ENCODE measurements around the gene CTNNA3. TPM values are rescaled to one million over a fixed set of nuclear protein-coding genes. Genes with fewer than 3 reads are reported as not detected.

The CTNNA3 gene
- total RNA-seq, 2 donors from 2014 or later, result 3.2 to 7.2 TPM

DNA sequence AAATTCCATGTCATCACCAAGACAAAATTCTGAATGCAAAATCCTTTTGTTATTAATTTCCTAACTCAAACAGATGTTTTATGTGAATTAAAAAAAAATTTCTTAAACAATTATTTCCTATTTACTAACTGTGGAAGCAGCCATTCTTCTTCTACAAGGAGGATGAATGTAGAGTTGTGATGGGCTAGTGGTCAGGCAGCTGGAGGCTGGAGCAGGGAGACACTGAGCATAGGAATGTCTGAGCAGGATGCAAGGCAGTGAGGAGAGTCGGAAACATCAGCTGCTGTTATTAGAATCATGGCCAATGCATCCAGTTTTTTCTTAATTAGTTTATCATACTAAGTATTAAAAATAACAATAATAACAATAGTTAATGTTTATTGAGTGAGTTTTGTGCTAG lies 872.7 kb downstream of the CTNNA3 start:
- Mint-ChIP-seq H3K27ac (no peak overlapping the region), H3K36me3 (ENCODE audit: low read depth) (no peaks in the 10 kb centered on the region), H3K9me3 (no peaks in the 10 kb centered on the region), H3K4me1 (peaks cover 7% of the 10 kb centered on the region), H3K4me3 (no peak overlapping the region), H3K27me3 (ENCODE audit: insufficient read depth) (no peaks in the 10 kb centered on the region)
- H3K36me3 ChIP-seq (ENCODE audit: control insufficient read depth, insufficient read depth, low read length), result no peaks in the 10 kb centered on the region
- no peak overlapping the region for H3K9ac ChIP-seq (ENCODE audit: extremely low read depth, low read length, poor library complexity, severe bottlenecking)
- H3K4me1 ChIP-seq (ENCODE audit: control insufficient read depth, insufficient read depth, low read length), result peaks cover 5% of the 10 kb centered on the region
- no peak overlapping the region for H3K4me3 ChIP-seq (ENCODE audit: low read length)
- H3K27ac ChIP-seq (ENCODE audit: low read depth, low read length), result no peak overlapping the region
- H3K27me3 ChIP-seq (ENCODE audit: control insufficient read depth, insufficient read depth, low read length, poor library complexity, severe bottlenecking), result no peaks in the 10 kb centered on the region
- TF ChIP-seq, protein P1, sequence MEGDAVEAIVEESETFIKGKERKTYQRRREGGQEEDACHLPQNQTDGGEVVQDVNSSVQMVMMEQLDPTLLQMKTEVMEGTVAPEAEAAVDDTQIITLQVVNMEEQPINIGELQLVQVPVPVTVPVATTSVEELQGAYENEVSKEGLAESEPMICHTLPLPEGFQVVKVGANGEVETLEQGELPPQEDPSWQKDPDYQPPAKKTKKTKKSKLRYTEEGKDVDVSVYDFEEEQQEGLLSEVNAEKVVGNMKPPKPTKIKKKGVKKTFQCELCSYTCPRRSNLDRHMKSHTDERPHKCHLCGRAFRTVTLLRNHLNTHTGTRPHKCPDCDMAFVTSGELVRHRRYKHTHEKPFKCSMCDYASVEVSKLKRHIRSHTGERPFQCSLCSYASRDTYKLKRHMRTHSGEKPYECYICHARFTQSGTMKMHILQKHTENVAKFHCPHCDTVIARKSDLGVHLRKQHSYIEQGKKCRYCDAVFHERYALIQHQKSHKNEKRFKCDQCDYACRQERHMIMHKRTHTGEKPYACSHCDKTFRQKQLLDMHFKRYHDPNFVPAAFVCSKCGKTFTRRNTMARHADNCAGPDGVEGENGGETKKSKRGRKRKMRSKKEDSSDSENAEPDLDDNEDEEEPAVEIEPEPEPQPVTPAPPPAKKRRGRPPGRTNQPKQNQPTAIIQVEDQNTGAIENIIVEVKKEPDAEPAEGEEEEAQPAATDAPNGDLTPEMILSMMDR (conservative IDR thresholded peaks at IDR 0.05), result no peak
- 86% methylated on average over 1 of the region's 1 CpG; no CpG with 5 or more reads in 1 of the 2 experiments for WGBS, 2 experiments (ENCODE audit: insufficient coverage in 1 of 2, insufficient read length in 1 of 2)
- no peak for DNase-seq
- H3K9me3 ChIP-seq (ENCODE audit: control insufficient read depth, low read length), result no peaks in the 10 kb centered on the region

DNA sequence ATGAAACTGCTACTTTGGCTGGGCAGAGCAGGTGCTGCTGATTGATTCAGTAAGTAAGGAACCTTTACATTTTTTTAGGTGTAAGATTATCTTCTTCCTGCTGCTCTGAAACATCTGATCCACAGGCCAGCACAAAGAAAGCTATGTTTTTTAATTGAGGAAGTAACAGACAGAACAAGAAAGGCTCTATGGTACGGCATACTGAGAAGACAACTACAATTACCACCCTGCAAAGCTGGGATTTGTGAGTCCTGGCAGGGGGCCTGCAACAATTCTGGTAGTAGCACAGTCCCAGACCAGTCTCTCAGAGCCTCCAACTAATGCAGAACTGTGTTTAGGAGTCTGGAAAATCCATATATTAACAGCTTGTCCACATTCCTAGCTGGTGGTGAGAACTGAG lies 873.2 kb downstream of the CTNNA3 start:
- no peak overlapping the region for H3K9ac ChIP-seq (ENCODE audit: extremely low read depth, low read length, poor library complexity, severe bottlenecking)
- H3K4me3 ChIP-seq (ENCODE audit: low read length), result no peak overlapping the region
- Mint-ChIP-seq H3K27ac (no peak overlapping the region), H3K36me3 (ENCODE audit: low read depth) (no peaks in the 10 kb centered on the region), H3K9me3 (no peaks in the 10 kb centered on the region), H3K4me3 (no peak overlapping the region), H3K4me1 (peaks cover 7% of the 10 kb centered on the region), H3K27me3 (ENCODE audit: insufficient read depth) (no peaks in the 10 kb centered on the region)
- H3K27me3 ChIP-seq (ENCODE audit: control insufficient read depth, insufficient read depth, low read length, poor library complexity, severe bottlenecking), result no peaks in the 10 kb centered on the region
- H3K36me3 ChIP-seq (ENCODE audit: control insufficient read depth, insufficient read depth, low read length), result no peaks in the 10 kb centered on the region
- H3K4me1 ChIP-seq (ENCODE audit: control insufficient read depth, insufficient read depth, low read length), result peaks cover 5% of the 10 kb centered on the region
- no peaks in the 10 kb centered on the region for H3K9me3 ChIP-seq (ENCODE audit: control insufficient read depth, low read length)
- peak overlapping the region; percentile 70 for H3K27ac ChIP-seq (ENCODE audit: low read depth, low read length)
- WGBS, 2 experiments (ENCODE audit: insufficient coverage in 1 of 2, insufficient read length in 1 of 2), result 58% methylated on average over 1 of the region's 1 CpG; no CpG with 5 or more reads in 1 of the 2 experiments
- TF ChIP-seq, protein P1 (conservative IDR thresholded peaks at IDR 0.05), result no peak
- peak; percentile 67 for DNase-seq

DNA sequence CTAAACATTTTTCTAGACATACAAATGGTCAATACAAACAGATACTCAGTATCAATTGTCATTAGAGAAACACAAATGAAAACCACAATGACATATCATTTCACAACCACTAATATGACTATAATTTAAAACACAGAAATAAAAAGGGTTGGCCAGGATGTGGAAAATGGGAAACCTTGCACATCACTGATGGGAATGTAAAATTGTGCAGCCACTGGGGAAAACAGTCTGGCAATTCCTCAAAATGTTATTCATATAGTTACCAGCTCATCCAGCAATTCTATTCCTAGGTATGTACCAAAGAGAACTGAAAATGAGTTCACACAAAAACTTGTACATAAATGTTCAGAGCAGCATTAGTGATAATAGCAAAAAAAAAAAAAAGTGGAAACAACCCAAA lies 876.3 kb downstream of the CTNNA3 start:
- peaks cover 7% of the 10 kb centered on the region for H3K4me1 Mint-ChIP-seq
- Histone ChIP-seq H3K27ac (ENCODE audit: low read depth, low read length) (no peak overlapping the region), H3K9ac (ENCODE audit: extremely low read depth, low read length, poor library complexity, severe bottlenecking) (no peak overlapping the region), H3K4me1 (ENCODE audit: control insufficient read depth, insufficient read depth, low read length) (peaks cover 5% of the 10 kb centered on the region), H3K27me3 (ENCODE audit: control insufficient read depth, insufficient read depth, low read length, poor library complexity, severe bottlenecking) (no peaks in the 10 kb centered on the region), H3K9me3 (ENCODE audit: control insufficient read depth, low read length) (no peaks in the 10 kb centered on the region), H3K36me3 (ENCODE audit: control insufficient read depth, insufficient read depth, low read length) (no peaks in the 10 kb centered on the region), H3K4me3 (ENCODE audit: low read length) (no peak overlapping the region)
- no peak overlapping the region for H3K4me3 Mint-ChIP-seq
- H3K9me3 Mint-ChIP-seq, result no peaks in the 10 kb centered on the region
- H3K27ac Mint-ChIP-seq, result no peak overlapping the region
- H3K27me3 Mint-ChIP-seq (ENCODE audit: insufficient read depth), result no peaks in the 10 kb centered on the region
- no peak for DNase-seq
- H3K36me3 Mint-ChIP-seq (ENCODE audit: low read depth), result no peaks in the 10 kb centered on the region
- TF ChIP-seq, protein P1 (conservative IDR thresholded peaks at IDR 0.05), result no peak
